ENCODE data around the gene C6orf120.
"Not testable (repeated sequence)": the region's sequence is repeated elsewhere in the genome, so short reads cannot be mapped to it uniquely, and the experiment has no call there.

C6orf120 gene

GRCh38 chr6:169685860-169686259 is 16.1 kb upstream of the C6orf120 start:
- no peak for DNase-seq

GRCh38 chr6:169689287-169689686 is 12.6 kb upstream of the C6orf120 start:
- DNase-seq = no peak

GRCh38 chr6:169691260-169691659 is 10.7 kb upstream of the C6orf120 start:
- DNase-seq = no peak

GRCh38 chr6:169692516-169692915 is 9.4 kb upstream of the C6orf120 start:
- DNase-seq = no peak

- DNase-seq = no peak
Observed at GRCh38 chr6:169695131-169695530, 6.8 kb upstream of the C6orf120 start.

- not testable (repeated sequence) for DNase-seq
Observed at GRCh38 chr6:169697115-169697514, 4.8 kb upstream of the C6orf120 start.

- DNase-seq = no peak
Observed at GRCh38 chr6:169700296-169700695, 1.6 kb upstream of the C6orf120 start.

- no peak for DNase-seq
Observed at GRCh38 chr6:169701311-169701953, 494 bp upstream of the C6orf120 start.

- DNase-seq = no peak
Observed at GRCh38 chr6:169702840-169703246, 917 bp downstream of the C6orf120 start.

GRCh38 chr6:169707772-169708171 is 5.8 kb downstream of the C6orf120 start:
- DNase-seq = no peak

GRCh38 chr6:169709293-169709692 is 7.4 kb downstream of the C6orf120 start:
- DNase-seq = no peak

- DNase-seq = no peak
Observed at GRCh38 chr6:169710009-169710408, 8.1 kb downstream of the C6orf120 start.

GRCh38 chr6:169714178-169714577 is 12.3 kb downstream of the C6orf120 start:
- no peak for DNase-seq

GRCh38 chr6:169714595-169714994 is 12.7 kb downstream of the C6orf120 start:
- DNase-seq = no peak

- DNase-seq = no peak
Observed at GRCh38 chr6:169719117-169719516, 17.2 kb downstream of the C6orf120 start.

- no peak for DNase-seq
Observed at GRCh38 chr6:169720207-169720855, 18.4 kb downstream of the C6orf120 start.

GRCh38 chr6:169722362-169723199 is 20.7 kb downstream of the C6orf120 start:
- no peak for DNase-seq

GRCh38 chr6:169723200-169723909 is 21.4 kb downstream of the C6orf120 start:
- DNase-seq = no peak

GRCh38 chr6:169723991-169724493 is 22.1 kb downstream of the C6orf120 start:
- DNase-seq = no peak

GRCh38 chr6:169724494-169725124 is 22.7 kb downstream of the C6orf120 start, which contains the start of gene PHF10:
TSS of gene PHF10 (minus strand) at chr6:169724500. CDS start at chr6:169723931, 569 bp downstream.
- DNase-seq = no peak

GRCh38 chr6:169725125-169726048 is 23.5 kb downstream of the C6orf120 start:
- no peak for DNase-seq
